ENCODE results near the gene MSRB3.
"Not testable (repeated sequence)": the region's sequence is repeated elsewhere in the genome, so short reads cannot be mapped to it uniquely, and the experiment has no call there.

The MSRB3 gene

GRCh38 chr12:65292241-65292640, 13.8 kb downstream of the MSRB3 start:
- DNase-seq, result no peak

GRCh38 chr12:65293735-65294134, 15.3 kb downstream of the MSRB3 start:
- no peak for DNase-seq

- DNase-seq, result no peak
These were observed 16.3 kb downstream of the MSRB3 start for GRCh38 chr12:65294641-65295262.

- no peak for DNase-seq
These were observed 18.2 kb downstream of the MSRB3 start for GRCh38 chr12:65296508-65297265.

GRCh38 chr12:65300097-65300496, 21.6 kb downstream of the MSRB3 start:
- no peak for DNase-seq

- no peak for DNase-seq
These were observed 22.3 kb downstream of the MSRB3 start for GRCh38 chr12:65300679-65301349.

GRCh38 chr12:65302891-65303290, 24.4 kb downstream of the MSRB3 start:
- no peak for DNase-seq

GRCh38 chr12:65305346-65305950, 27.0 kb downstream of the MSRB3 start:
- DNase-seq, result no peak

- no peak for DNase-seq
These were observed 28.1 kb downstream of the MSRB3 start for GRCh38 chr12:65306366-65307168.

- no peak for DNase-seq
These were observed 28.7 kb downstream of the MSRB3 start for GRCh38 chr12:65307169-65307501.

GRCh38 chr12:65308006-65308405, 29.5 kb downstream of the MSRB3 start:
- DNase-seq, result no peak

GRCh38 chr12:65308601-65309071, 30.2 kb downstream of the MSRB3 start:
- DNase-seq, result no peak

- DNase-seq, result no peak
These were observed 32.8 kb downstream of the MSRB3 start for GRCh38 chr12:65311260-65311659.

- no peak for DNase-seq
These were observed 35.3 kb downstream of the MSRB3 start for GRCh38 chr12:65313719-65314317.

GRCh38 chr12:65315238-65315637, 36.8 kb downstream of the MSRB3 start:
- DNase-seq, result not testable (repeated sequence)

GRCh38 chr12:65318186-65318685, 39.8 kb downstream of the MSRB3 start:
- no peak for DNase-seq

- no peak for DNase-seq
These were observed 41.3 kb downstream of the MSRB3 start for GRCh38 chr12:65319688-65320200.

- no peak for DNase-seq
These were observed 44.6 kb downstream of the MSRB3 start for GRCh38 chr12:65323070-65323469.

- DNase-seq, result no peak
These were observed 45.6 kb downstream of the MSRB3 start for GRCh38 chr12:65324056-65324455.

- DNase-seq, result no peak
These were observed 46.1 kb downstream of the MSRB3 start for GRCh38 chr12:65324551-65324950.

GRCh38 chr12:65325183-65325582, 46.7 kb downstream of the MSRB3 start:
- no peak for DNase-seq

GRCh38 chr12:65326616-65327015, 48.1 kb downstream of the MSRB3 start:
- DNase-seq, result no peak
